H1 (cell line): ENCODE data around the gene ECI1.

Experiments used
- CHD1 ChIP-seq: IDR thresholded peaks from 2 replicates; pipeline ENCODE4 v1.6.1; 2012; ENCODE audit warnings: low read depth, low read length, improper control_type of control experiment
- CHD2 ChIP-seq: IDR thresholded peaks from 2 replicates; pipeline ENCODE4 v1.6.1; 2012; ENCODE audit warnings: low read length, improper control_type of control experiment
- POLR2A ChIP-seq, 2 experiments: IDR thresholded peaks; 1 replicate in 1 of 2; 2 replicates in 1 of 2; pipeline ENCODE4 v1.6.1; 2011; ENCODE audit warnings: low read depth in 2 of 2, low read length in 2 of 2, mild to moderate bottlenecking in 2 of 2; ENCODE audit errors: control extremely low read depth in 1 of 2
- RAD21 ChIP-seq, 2 experiments: IDR thresholded peaks in 1 of 2; conservative IDR thresholded peaks in 1 of 2; 2 replicates each; pipeline ENCODE4 v1.6.1; 2011; ENCODE audit warnings: low read depth in 2 of 2, low read length in 2 of 2, improper control_type of control experiment in 1 of 2, inconsistent platforms in 1 of 2, mild to moderate bottlenecking in 1 of 2, moderate library complexity in 1 of 2
- RXRA ChIP-seq: IDR thresholded peaks from 2 replicates; pipeline ENCODE4 v1.6.1; 2011; ENCODE audit warnings: low read depth, mild to moderate bottlenecking, low read length, moderate library complexity; ENCODE audit not compliant: insufficient read depth
- SIRT6 ChIP-seq: IDR thresholded peaks from one replicate; pipeline ENCODE4 v1.7.1; 2012; ENCODE audit warnings: low read length, inconsistent platforms
- TAF1 ChIP-seq: IDR thresholded peaks from 2 replicates; pipeline ENCODE4 v1.6.1; 2011; ENCODE audit warnings: mild to moderate bottlenecking, low read depth, low read length
- TEAD4 ChIP-seq: IDR thresholded peaks from 2 replicates; pipeline ENCODE4 v1.6.1; 2012; ENCODE audit warnings: low read depth, low read length, inconsistent platforms, mixed read lengths
- TF ChIP-seq, protein P1 (sequence below), 3 experiments: IDR thresholded peaks; 1 replicate in 2 of 3; 2 replicates in 1 of 3; pipeline versions ENCODE4 v1.5.1 to v1.6.1; 2011; ENCODE audit warnings: low read length in 3 of 3, mild to moderate bottlenecking in 3 of 3, inconsistent platforms in 2 of 3, low read depth in 1 of 3, moderate library complexity in 1 of 3; ENCODE audit not compliant: insufficient read depth in 1 of 3; ENCODE audit errors: control extremely low read depth in 1 of 3
- TF ChIP-seq, protein P2 (sequence below): IDR thresholded peaks from 2 replicates; pipeline ENCODE4 v1.6.1; 2012; ENCODE audit warnings: inconsistent platforms

GRCh38 chr16:2292221-2292620, 40.8 kb upstream of the ECI1 start:
- TF ChIP-seq, protein P1, sequence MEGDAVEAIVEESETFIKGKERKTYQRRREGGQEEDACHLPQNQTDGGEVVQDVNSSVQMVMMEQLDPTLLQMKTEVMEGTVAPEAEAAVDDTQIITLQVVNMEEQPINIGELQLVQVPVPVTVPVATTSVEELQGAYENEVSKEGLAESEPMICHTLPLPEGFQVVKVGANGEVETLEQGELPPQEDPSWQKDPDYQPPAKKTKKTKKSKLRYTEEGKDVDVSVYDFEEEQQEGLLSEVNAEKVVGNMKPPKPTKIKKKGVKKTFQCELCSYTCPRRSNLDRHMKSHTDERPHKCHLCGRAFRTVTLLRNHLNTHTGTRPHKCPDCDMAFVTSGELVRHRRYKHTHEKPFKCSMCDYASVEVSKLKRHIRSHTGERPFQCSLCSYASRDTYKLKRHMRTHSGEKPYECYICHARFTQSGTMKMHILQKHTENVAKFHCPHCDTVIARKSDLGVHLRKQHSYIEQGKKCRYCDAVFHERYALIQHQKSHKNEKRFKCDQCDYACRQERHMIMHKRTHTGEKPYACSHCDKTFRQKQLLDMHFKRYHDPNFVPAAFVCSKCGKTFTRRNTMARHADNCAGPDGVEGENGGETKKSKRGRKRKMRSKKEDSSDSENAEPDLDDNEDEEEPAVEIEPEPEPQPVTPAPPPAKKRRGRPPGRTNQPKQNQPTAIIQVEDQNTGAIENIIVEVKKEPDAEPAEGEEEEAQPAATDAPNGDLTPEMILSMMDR (IDR thresholded peaks at IDR 0.05; ENCODE audit: control extremely low read depth in 1 of 3, insufficient read depth in 1 of 3, low read depth in 1 of 3, low read length in 3 of 3) = no peak
- TF ChIP-seq CHD2 = no peak
- TF ChIP-seq RAD21 (IDR thresholded peaks at IDR 0.05 in 1 of 2, conservative IDR thresholded peaks at IDR 0.05 in 1 of 2; ENCODE audit: low read depth in 2 of 2, low read length in 2 of 2) = no peak
- TF ChIP-seq, protein P2, sequence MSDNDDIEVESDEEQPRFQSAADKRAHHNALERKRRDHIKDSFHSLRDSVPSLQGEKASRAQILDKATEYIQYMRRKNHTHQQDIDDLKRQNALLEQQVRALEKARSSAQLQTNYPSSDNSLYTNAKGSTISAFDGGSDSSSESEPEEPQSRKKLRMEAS = no peak
- TF ChIP-seq RXRA = no peak
- TF ChIP-seq POLR2A (IDR thresholded peaks at IDR 0.05; ENCODE audit: control extremely low read depth in 1 of 2, low read depth in 2 of 2, low read length in 2 of 2) = no peak
- TF ChIP-seq CHD1 = no peak
- TF ChIP-seq TEAD4 = no peak
- no peak for TF ChIP-seq TAF1
- no peak for TF ChIP-seq SIRT6
